Nephron progenitor cell (in vitro differentiated cells): ENCODE measurements around the gene UBE2V1.

Experiments
- DNase-seq: peaks from one replicate; pipeline ENCODE4 v3.0.0; 2021
- H3K27ac Mint-ChIP-seq: 2 replicates; pipeline ENCODE4 v1.8.0; 2021; ENCODE audit warnings: mild to moderate bottlenecking, moderate library complexity, mixed read lengths
- H3K27me3 Mint-ChIP-seq: 2 replicates; pipeline ENCODE4 v1.8.0; 2021; ENCODE audit warnings: mild to moderate bottlenecking, low read depth, mixed read lengths; ENCODE audit not compliant: poor library complexity
- H3K36me3 Mint-ChIP-seq: 2 replicates; pipeline ENCODE4 v1.8.0; 2021; ENCODE audit warnings: low read depth, mixed read lengths
- H3K4me1 Mint-ChIP-seq: 2 replicates; pipeline ENCODE4 v1.8.0; 2021; ENCODE audit warnings: mixed read lengths
- H3K4me3 Mint-ChIP-seq: 2 replicates; pipeline ENCODE4 v1.8.0; 2021; ENCODE audit warnings: mild to moderate bottlenecking, moderate library complexity, mixed read lengths
- H3K9me3 Mint-ChIP-seq: 2 replicates; pipeline ENCODE4 v1.8.0; 2021; ENCODE audit warnings: mild to moderate bottlenecking, moderate library complexity, mixed read lengths
- TF ChIP-seq, protein P1 (sequence below): fragments of 200-600 bp; sonication (generic); IDR thresholded peaks from 2 replicates; pipeline ENCODE4 v1.5.0; 2021; ENCODE audit warnings: antibody characterized with exemption

Gene UBE2V1

DNA sequence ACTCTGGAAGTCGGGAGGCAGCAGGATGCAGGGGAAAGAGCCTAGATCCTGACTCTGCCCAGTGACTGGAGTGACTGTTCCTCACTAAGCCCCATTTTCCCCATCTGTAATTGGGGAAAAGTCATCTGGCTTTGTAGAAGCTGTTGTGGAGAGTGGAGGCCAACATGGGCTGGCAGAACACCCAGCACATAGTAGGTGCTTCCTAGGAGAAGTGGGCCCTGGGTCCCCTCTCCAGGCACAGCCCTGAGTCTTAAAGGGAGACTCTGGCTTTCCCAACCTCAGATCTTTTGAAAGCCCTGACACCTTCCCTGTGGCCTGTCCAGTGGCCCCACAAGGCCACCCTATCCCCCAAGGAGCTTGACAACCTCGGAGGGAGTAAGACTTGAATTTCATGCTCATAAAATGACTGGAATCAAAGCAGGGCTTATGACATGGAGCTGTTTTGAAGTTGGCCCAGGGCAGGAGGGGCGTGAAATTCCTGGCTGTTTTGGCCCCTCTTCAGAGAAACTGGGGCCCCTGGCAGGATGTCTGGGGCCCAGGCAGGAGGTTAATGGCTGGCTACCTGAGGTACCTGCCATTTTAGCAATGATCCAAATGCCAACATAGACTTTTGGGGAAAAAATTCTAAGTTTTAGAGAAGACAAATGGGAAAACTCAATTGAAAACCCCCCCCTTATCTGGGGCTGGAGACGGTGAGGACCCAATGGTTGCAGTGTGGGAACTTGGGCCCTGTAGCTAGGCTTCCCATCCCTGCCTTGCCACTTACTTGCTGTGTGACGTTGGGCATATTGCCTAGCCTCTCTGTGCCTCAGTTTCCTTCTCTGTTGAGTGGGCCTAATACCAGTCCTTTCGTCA is 51.6 kb downstream of the UBE2V1 start:
- Mint-ChIP-seq H3K27ac (no peak overlapping the region), H3K4me3 (no peak overlapping the region), H3K36me3 (no peaks in the 10 kb centered on the region), H3K27me3 (no peaks in the 10 kb centered on the region), H3K4me1 (peaks cover 36% of the 10 kb centered on the region), H3K9me3 (no peaks in the 10 kb centered on the region)
- TF ChIP-seq, protein P1, sequence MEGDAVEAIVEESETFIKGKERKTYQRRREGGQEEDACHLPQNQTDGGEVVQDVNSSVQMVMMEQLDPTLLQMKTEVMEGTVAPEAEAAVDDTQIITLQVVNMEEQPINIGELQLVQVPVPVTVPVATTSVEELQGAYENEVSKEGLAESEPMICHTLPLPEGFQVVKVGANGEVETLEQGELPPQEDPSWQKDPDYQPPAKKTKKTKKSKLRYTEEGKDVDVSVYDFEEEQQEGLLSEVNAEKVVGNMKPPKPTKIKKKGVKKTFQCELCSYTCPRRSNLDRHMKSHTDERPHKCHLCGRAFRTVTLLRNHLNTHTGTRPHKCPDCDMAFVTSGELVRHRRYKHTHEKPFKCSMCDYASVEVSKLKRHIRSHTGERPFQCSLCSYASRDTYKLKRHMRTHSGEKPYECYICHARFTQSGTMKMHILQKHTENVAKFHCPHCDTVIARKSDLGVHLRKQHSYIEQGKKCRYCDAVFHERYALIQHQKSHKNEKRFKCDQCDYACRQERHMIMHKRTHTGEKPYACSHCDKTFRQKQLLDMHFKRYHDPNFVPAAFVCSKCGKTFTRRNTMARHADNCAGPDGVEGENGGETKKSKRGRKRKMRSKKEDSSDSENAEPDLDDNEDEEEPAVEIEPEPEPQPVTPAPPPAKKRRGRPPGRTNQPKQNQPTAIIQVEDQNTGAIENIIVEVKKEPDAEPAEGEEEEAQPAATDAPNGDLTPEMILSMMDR: no peak
- no peak for DNase-seq

DNA sequence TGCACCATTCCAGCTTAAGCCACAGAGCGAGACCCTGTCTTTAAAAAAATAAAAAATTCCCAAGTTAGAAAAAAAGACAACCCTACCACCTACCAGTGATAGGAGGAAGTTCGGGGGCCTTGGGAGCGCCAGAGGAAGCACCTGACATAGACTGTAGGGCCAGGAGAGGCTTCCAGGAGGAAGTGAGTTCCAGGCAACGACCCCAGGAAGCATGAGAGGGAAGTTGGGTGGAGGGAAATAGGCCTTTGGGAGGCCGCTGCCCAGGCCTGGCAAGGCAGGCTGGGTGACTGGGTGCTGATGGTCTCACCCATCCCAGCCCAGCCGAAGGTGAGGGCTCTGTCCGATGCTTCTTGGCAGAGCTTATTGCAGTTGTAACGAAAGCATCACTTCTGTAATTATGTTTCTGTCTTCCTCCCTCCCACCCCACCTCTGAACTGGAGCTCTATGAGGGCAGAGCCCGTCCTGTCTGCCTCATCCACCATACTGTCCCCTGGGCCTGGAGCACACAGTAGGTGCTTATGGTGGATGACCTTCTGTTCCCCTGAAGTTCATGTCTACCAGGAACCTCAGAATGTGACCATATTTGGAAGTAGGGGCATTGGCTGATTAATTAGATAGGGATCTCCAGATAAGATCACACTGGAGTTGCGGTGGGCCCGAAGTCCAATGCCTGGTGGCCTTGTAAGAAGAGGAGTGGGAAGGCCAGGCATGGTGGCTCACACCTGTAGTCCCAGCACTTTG is 54.1 kb downstream of the UBE2V1 start:
- H3K36me3 Mint-ChIP-seq: no peaks in the 10 kb centered on the region
- no peak for DNase-seq

DNA sequence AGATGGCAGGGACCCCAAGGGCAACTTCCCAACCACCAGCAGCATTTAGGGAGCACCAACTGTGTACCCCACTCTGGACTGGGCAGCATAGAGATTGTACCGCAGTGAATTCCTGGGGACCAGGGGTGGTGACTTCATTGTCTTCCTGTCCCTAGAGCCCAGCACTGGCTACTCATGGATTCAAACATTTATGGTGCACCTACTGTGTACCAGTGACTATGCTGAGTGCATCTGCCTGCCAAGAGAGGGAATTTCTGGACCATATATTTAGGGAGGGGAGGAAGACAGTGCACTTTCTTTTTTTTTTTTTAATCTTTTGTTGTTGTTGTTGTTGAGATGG is 55.3 kb downstream of the UBE2V1 start:
- no peaks in the 10 kb centered on the region for H3K9me3 Mint-ChIP-seq

More for the DNA sequence above, 54.1 kb downstream of the UBE2V1 start:
- Mint-ChIP-seq H3K27ac (no peak overlapping the region), H3K4me3 (no peak overlapping the region), H3K27me3 (no peaks in the 10 kb centered on the region), H3K4me1 (peaks cover 40% of the 10 kb centered on the region), H3K9me3 (no peaks in the 10 kb centered on the region)
- TF ChIP-seq, protein P1: no peak

DNA sequence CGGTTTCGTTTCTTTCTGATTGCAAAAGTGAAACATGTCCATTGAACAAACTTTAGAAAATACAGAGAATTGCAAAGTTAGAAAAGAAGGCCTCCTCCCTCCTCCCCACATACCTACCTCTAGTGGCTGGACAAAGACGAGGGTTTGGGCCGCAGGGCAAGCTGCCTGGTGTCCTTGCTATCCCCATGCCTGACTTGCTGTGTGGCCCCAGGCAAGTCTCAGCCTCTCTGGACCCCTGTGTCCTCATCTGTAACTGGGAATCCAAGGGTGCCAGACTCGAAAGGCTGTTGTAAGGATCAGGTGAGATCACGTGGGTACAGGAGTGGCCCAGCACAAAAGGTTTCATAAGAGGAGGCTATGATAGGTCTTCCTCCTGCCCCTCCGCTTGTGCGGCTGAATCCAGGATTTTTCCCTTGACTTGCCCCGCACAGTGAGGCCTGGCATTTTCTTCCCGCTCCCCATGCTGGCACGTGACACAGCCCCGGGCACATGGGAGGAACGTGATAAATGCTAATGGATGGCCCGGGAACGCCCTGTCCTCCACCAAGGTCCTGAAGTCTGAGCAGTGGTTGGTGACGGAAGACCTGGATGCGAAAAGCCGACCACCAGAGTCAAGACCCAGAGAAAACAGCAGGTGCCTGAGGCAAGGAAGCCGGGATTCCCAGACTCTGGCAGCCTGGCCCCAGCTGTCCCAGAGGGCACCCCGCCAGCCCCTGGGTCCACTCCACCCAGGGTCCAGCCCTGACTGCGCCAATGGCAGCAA is 55.8 kb downstream of the UBE2V1 start:
- Mint-ChIP-seq H3K36me3 (no peaks in the 10 kb centered on the region), H3K27ac (no peak overlapping the region), H3K27me3 (no peaks in the 10 kb centered on the region), H3K4me3 (no peak overlapping the region), H3K9me3 (no peaks in the 10 kb centered on the region), H3K4me1 (peaks cover 42% of the 10 kb centered on the region)
- DNase-seq: no peak
- TF ChIP-seq, protein P1: no peak

More for the DNA sequence above, 55.3 kb downstream of the UBE2V1 start:
- Mint-ChIP-seq H3K27me3 (no peaks in the 10 kb centered on the region), H3K36me3 (no peaks in the 10 kb centered on the region), H3K4me1 (peaks cover 37% of the 10 kb centered on the region), H3K4me3 (no peak overlapping the region), H3K27ac (no peak overlapping the region)
- TF ChIP-seq, protein P1: no peak
- no peak for DNase-seq

DNA sequence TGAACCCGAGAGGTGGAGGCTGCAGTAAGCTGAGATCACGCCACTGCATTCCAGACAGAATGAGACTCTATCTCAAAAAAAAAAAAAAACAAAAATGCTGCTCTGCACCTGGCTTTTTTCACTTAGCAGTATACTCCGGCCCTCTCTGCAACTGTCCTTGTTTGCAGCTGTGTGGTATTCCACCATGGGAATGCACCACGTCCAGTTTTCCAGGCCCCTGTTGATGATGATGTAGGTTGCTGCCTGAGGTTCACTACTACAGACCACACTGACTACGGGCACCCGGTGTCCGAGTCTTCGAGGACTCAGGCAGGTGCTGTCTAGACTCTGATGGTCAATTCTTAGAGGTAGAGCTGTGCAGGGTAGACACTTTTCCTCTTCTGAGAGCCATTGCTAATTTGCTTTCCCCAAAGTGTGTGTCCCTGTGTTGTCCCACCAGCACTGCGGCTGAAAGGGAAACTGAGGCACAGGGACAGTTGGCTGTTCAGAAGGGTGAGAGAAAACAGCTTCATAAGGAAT is 56.5 kb downstream of the UBE2V1 start:
- Mint-ChIP-seq H3K4me3 (no peak overlapping the region), H3K36me3 (no peaks in the 10 kb centered on the region), H3K27me3 (no peaks in the 10 kb centered on the region), H3K9me3 (no peaks in the 10 kb centered on the region), H3K27ac (no peak overlapping the region), H3K4me1 (peaks cover 42% of the 10 kb centered on the region)
- DNase-seq: no peak
- TF ChIP-seq, protein P1: no peak
